Activated naive CD4-positive, alpha-beta T cell treated with anti-CD3 and anti-CD28 coated beads, Interleukin-2, amount 50 U/mL, for 24 hours (primary cell): ENCODE results near the gene TMEM191C.
"Not testable (repeated sequence)": the region's sequence is repeated elsewhere in the genome, so short reads cannot be mapped to it uniquely, and the experiment has no call there.

Source experiments
- H3K27ac Mint-ChIP-seq: one replicate; pipeline ENCODE4 v1.8.0; 2021; ENCODE audit warnings: mild to moderate bottlenecking, mixed read lengths
- H3K27me3 Mint-ChIP-seq: one replicate; pipeline ENCODE4 v1.8.0; 2021; ENCODE audit warnings: mixed read lengths
- H3K36me3 Mint-ChIP-seq: one replicate; pipeline ENCODE4 v1.8.0; 2021; ENCODE audit warnings: mixed read lengths
- H3K4me1 Mint-ChIP-seq: one replicate; pipeline ENCODE4 v1.8.0; 2021; ENCODE audit warnings: mixed read lengths
- H3K4me3 Mint-ChIP-seq: one replicate; pipeline ENCODE4 v1.8.0; 2021; ENCODE audit warnings: mild to moderate bottlenecking, mixed read lengths
- H3K9me3 Mint-ChIP-seq: one replicate; pipeline ENCODE4 v1.8.0; 2021; ENCODE audit warnings: mixed read lengths

TMEM191C gene

GRCh38 chr22:21497984-21498383, 30.8 kb downstream of the TMEM191C start:
- not testable (repeated sequence) for H3K27ac Mint-ChIP-seq, H3K9me3 Mint-ChIP-seq, H3K36me3 Mint-ChIP-seq, H3K4me1 Mint-ChIP-seq, H3K27me3 Mint-ChIP-seq, H3K4me3 Mint-ChIP-seq

GRCh38 chr22:21498489-21498888, 31.3 kb downstream of the TMEM191C start:
- not testable (repeated sequence) for H3K36me3 Mint-ChIP-seq, H3K27me3 Mint-ChIP-seq, H3K27ac Mint-ChIP-seq, H3K4me1 Mint-ChIP-seq, H3K4me3 Mint-ChIP-seq, H3K9me3 Mint-ChIP-seq

- not testable (repeated sequence) for H3K9me3 Mint-ChIP-seq, H3K4me1 Mint-ChIP-seq, H3K27me3 Mint-ChIP-seq, H3K36me3 Mint-ChIP-seq, H3K27ac Mint-ChIP-seq, H3K4me3 Mint-ChIP-seq
Measured at GRCh38 chr22:21499623-21500506, 32.7 kb downstream of the TMEM191C start.

- not testable (repeated sequence) for H3K4me3 Mint-ChIP-seq, H3K4me1 Mint-ChIP-seq, H3K36me3 Mint-ChIP-seq, H3K9me3 Mint-ChIP-seq, H3K27ac Mint-ChIP-seq, H3K27me3 Mint-ChIP-seq
Measured at GRCh38 chr22:21510397-21510796, 43.2 kb downstream of the TMEM191C start.

- H3K36me3 Mint-ChIP-seq, H3K27me3 Mint-ChIP-seq: not testable (repeated sequence)
Measured at GRCh38 chr22:21512022-21512421, 44.8 kb downstream of the TMEM191C start.

GRCh38 chr22:21514117-21514516, 46.9 kb downstream of the TMEM191C start:
- not testable (repeated sequence) for H3K27ac Mint-ChIP-seq, H3K27me3 Mint-ChIP-seq

More at GRCh38 chr22:21512022-21512421, 44.8 kb downstream of the TMEM191C start:
- H3K9me3 Mint-ChIP-seq, H3K4me1 Mint-ChIP-seq, H3K27ac Mint-ChIP-seq, H3K4me3 Mint-ChIP-seq: not testable (repeated sequence)

GRCh38 chr22:21515234-21515633, 48.0 kb downstream of the TMEM191C start:
- not testable (repeated sequence) for H3K27ac Mint-ChIP-seq, H3K36me3 Mint-ChIP-seq, H3K4me3 Mint-ChIP-seq, H3K27me3 Mint-ChIP-seq, H3K4me1 Mint-ChIP-seq, H3K9me3 Mint-ChIP-seq

More at GRCh38 chr22:21514117-21514516, 46.9 kb downstream of the TMEM191C start:
- H3K4me1 Mint-ChIP-seq, H3K36me3 Mint-ChIP-seq, H3K4me3 Mint-ChIP-seq, H3K9me3 Mint-ChIP-seq: not testable (repeated sequence)

- H3K9me3 Mint-ChIP-seq, H3K36me3 Mint-ChIP-seq, H3K27me3 Mint-ChIP-seq, H3K27ac Mint-ChIP-seq, H3K4me1 Mint-ChIP-seq, H3K4me3 Mint-ChIP-seq: not testable (repeated sequence)
Measured at GRCh38 chr22:21516522-21516921, 49.3 kb downstream of the TMEM191C start.

GRCh38 chr22:21516970-21517764, 50.0 kb downstream of the TMEM191C start:
- H3K9me3 Mint-ChIP-seq, H3K27ac Mint-ChIP-seq, H3K36me3 Mint-ChIP-seq, H3K4me3 Mint-ChIP-seq, H3K4me1 Mint-ChIP-seq, H3K27me3 Mint-ChIP-seq: not testable (repeated sequence)
